Measurements from ENCODE around the gene QPCTL. TPM values are rescaled to one million over a fixed set of nuclear protein-coding genes. Genes with fewer than 3 reads are reported as not detected.

The QPCTL gene
- total and polyA plus RNA-seq, 9 of the 15 experiments (the other 6 are each of a cell fraction or from before 2014, with no cell fraction given): 0.99 to 31.3 (median 12.7) TPM

DNA sequence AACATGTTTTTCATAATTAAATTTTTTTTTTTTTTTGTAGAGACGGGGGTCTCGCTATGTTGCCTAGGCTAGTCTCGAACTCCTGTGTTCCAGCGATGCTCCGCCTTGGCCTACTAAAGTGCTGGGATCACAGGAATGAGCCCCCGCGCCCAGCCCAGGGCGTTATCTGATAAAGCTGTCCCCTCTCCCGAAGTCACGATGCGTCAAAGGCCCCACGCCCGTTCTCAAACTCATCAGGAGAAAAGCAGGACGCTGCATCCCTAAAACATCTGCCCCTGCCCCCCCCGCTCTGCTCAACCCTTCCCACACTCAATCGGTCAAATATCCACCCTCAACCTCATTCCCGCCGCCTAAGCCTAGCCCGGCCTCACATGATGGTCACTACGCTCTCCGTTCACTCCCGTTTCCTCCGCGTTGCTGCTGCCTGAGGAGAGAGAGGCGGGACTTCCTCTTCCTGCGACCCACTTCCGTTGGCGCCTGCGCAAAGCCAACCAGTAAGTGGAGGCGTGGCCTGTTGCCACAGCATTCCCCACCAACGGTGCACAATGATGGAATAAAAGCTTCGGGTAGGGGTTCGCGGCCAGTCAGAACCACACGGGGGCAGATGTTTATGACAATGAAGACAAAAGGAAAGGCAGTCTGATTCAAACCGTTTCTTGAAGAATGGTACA lies 815 bp upstream of the QPCTL start, which contains the start of gene SNRPD2 (continued):
- TF ChIP-seq VEZF1 (CRISPR knock-in tag; IDR thresholded peaks at IDR 0.05) (peak; percentile 82), MAFG (tag; conservative IDR thresholded peaks at IDR 0.05) (no peak), ZNF740 (CRISPR knock-in tag; IDR thresholded peaks at IDR 0.05) (peak; percentile 68; the same call in 1 of the 2 replicates), ZNF740 (tag; IDR thresholded peaks at IDR 0.05) (peak in 1 of 2 experiments; percentile 51; a peak in 1 of 4 replicates), TRIM25 (IDR thresholded peaks at IDR 0.05; ENCODE audit: borderline replicate concordance) (no peak), GTF2E2 (tag; IDR thresholded peaks at IDR 0.05) (no peak; the same call in 1 of the 2 replicates), HLTF (IDR thresholded peaks at IDR 0.05) (peak; percentile 77; the same call in 1 of the 2 replicates), ZNF398 (CRISPR knock-in tag; IDR thresholded peaks at IDR 0.05) (no peak), NRF1 (conservative IDR thresholded peaks at IDR 0.05 in 1 of 2, IDR thresholded peaks at IDR 0.05 in 1 of 2) (peak; percentile 93 to 94), ZNF146 (CRISPR knock-in tag; IDR thresholded peaks at IDR 0.05; ENCODE audit: unreplicated experiment) (no peak), ZKSCAN1 (IDR thresholded peaks at IDR 0.05; ENCODE audit: low read depth, low read length) (0 out of 2 replicates have a peak, but pooled peaks have one; percentile 9), ADNP (tag; IDR thresholded peaks at IDR 0.05) (no peak), SMARCA5 (IDR thresholded peaks at IDR 0.05) (no peak), SPI1 (IDR thresholded peaks at IDR 0.05; ENCODE audit: borderline replicate concordance, low read depth, low read length) (peak; percentile 98)
- TF ChIP-seq, protein P1, sequence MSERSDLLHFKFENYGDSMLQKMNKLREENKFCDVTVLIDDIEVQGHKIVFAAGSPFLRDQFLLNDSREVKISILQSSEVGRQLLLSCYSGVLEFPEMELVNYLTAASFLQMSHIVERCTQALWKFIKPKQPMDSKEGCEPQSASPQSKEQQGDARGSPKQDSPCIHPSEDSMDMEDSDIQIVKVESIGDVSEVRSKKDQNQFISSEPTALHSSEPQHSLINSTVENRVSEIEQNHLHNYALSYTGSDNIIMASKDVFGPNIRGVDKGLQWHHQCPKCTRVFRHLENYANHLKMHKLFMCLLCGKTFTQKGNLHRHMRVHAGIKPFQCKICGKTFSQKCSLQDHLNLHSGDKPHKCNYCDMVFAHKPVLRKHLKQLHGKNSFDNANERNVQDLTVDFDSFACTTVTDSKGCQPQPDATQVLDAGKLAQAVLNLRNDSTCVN (CRISPR knock-in tag; IDR thresholded peaks at IDR 0.05): 0 out of 2 replicates have a peak, but pooled peaks have one; percentile 59
- TF ChIP-seq, protein P2, sequence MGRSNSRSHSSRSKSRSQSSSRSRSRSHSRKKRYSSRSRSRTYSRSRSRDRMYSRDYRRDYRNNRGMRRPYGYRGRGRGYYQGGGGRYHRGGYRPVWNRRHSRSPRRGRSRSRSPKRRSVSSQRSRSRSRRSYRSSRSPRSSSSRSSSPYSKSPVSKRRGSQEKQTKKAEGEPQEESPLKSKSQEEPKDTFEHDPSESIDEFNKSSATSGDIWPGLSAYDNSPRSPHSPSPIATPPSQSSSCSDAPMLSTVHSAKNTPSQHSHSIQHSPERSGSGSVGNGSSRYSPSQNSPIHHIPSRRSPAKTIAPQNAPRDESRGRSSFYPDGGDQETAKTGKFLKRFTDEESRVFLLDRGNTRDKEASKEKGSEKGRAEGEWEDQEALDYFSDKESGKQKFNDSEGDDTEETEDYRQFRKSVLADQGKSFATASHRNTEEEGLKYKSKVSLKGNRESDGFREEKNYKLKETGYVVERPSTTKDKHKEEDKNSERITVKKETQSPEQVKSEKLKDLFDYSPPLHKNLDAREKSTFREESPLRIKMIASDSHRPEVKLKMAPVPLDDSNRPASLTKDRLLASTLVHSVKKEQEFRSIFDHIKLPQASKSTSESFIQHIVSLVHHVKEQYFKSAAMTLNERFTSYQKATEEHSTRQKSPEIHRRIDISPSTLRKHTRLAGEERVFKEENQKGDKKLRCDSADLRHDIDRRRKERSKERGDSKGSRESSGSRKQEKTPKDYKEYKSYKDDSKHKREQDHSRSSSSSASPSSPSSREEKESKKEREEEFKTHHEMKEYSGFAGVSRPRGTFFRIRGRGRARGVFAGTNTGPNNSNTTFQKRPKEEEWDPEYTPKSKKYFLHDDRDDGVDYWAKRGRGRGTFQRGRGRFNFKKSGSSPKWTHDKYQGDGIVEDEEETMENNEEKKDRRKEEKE (IDR thresholded peaks at IDR 0.05; ENCODE audit: borderline replicate concordance in 1 of 2, control insufficient read depth in 1 of 2, low read depth in 2 of 2, low read length in 1 of 2): no peak

Data from K562 (cell line).